Panc1 (cell line): ENCODE results near the gene S100PBP.
A peak's percentile ranks its signal among the peaks of the same experiment; 100 is the strongest.

Source experiments
- POLR2AphosphoS5 ChIP-seq: IDR thresholded peaks from 2 replicates; pipeline ENCODE4 v1.6.1; 2012; ENCODE audit warnings: mild to moderate bottlenecking, low read depth, low read length, moderate library complexity
- SIN3A ChIP-seq: IDR thresholded peaks from 2 replicates; pipeline ENCODE4 v1.6.1; 2012; ENCODE audit warnings: low read depth, mild to moderate bottlenecking, low read length, moderate library complexity, borderline replicate concordance; ENCODE audit not compliant: insufficient read depth
- TCF7L2 ChIP-seq: IDR thresholded peaks from 2 replicates; pipeline ENCODE4 v1.6.1; 2011; ENCODE audit warnings: mild to moderate bottlenecking, low read depth, low read length, inconsistent platforms
- TF ChIP-seq, protein P1 (sequence below): fragments of 450-650 bp; IDR thresholded peaks from 2 replicates; pipeline ENCODE4 v1.5.1; 2017; ENCODE audit warnings: mild to moderate bottlenecking
- TF ChIP-seq, protein P2 (sequence below), 2 experiments: IDR thresholded peaks; 2 replicates each; pipeline ENCODE4 v1.6.1; 2011 to 2012; ENCODE audit warnings: low read depth in 2 of 2, control low read depth in 1 of 2, low read length in 1 of 2, mild to moderate bottlenecking in 1 of 2, moderate library complexity in 1 of 2; ENCODE audit not compliant: insufficient read depth in 1 of 2

DNA sequence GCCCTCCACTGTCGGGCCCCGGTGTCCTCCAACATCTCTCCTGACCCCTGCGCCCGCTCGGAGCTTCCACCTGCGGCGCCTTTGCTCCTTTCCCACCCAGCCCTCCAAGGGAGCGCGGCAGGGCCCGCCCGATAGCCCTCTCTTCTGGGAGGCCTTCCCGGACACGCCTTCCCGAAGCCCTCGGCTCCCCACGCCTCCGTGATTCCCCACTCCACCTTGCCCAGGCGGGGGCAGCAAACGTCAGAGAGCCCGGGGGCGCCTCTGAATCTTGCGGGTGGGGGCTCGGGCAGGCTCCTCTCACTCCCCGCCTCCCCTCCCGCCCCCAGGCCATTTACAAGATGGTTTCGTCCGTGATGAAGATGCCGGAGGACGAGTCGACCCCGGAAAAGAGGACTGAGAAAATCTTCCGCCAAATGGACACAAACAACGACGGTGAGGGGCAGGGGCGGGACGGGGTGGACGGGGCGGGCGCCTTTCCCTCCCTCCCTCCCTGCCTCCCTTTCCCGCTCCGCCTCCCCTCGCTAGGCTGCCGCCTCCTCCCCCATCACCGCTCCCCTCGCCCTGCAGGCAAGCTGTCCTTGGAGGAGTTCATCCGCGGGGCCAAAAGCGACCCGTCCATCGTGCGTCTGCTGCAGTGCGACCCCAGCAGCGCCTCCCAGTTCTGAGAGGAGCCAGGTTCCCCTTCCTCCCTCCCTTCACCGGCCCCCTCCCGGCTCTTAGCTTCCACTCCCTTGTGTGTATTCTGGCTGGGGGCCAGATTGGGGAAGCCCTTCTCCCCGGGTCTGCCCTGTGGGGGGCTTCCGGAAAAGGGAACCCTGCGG is 76.0 kb downstream of the S100PBP start:
- TF ChIP-seq, protein P1, sequence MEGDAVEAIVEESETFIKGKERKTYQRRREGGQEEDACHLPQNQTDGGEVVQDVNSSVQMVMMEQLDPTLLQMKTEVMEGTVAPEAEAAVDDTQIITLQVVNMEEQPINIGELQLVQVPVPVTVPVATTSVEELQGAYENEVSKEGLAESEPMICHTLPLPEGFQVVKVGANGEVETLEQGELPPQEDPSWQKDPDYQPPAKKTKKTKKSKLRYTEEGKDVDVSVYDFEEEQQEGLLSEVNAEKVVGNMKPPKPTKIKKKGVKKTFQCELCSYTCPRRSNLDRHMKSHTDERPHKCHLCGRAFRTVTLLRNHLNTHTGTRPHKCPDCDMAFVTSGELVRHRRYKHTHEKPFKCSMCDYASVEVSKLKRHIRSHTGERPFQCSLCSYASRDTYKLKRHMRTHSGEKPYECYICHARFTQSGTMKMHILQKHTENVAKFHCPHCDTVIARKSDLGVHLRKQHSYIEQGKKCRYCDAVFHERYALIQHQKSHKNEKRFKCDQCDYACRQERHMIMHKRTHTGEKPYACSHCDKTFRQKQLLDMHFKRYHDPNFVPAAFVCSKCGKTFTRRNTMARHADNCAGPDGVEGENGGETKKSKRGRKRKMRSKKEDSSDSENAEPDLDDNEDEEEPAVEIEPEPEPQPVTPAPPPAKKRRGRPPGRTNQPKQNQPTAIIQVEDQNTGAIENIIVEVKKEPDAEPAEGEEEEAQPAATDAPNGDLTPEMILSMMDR: peak; percentile 80; the same call in 1 of the 2 replicates
- TF ChIP-seq POLR2AphosphoS5 (no peak), SIN3A (no peak), TCF7L2 (no peak)
- TF ChIP-seq, protein P2, sequence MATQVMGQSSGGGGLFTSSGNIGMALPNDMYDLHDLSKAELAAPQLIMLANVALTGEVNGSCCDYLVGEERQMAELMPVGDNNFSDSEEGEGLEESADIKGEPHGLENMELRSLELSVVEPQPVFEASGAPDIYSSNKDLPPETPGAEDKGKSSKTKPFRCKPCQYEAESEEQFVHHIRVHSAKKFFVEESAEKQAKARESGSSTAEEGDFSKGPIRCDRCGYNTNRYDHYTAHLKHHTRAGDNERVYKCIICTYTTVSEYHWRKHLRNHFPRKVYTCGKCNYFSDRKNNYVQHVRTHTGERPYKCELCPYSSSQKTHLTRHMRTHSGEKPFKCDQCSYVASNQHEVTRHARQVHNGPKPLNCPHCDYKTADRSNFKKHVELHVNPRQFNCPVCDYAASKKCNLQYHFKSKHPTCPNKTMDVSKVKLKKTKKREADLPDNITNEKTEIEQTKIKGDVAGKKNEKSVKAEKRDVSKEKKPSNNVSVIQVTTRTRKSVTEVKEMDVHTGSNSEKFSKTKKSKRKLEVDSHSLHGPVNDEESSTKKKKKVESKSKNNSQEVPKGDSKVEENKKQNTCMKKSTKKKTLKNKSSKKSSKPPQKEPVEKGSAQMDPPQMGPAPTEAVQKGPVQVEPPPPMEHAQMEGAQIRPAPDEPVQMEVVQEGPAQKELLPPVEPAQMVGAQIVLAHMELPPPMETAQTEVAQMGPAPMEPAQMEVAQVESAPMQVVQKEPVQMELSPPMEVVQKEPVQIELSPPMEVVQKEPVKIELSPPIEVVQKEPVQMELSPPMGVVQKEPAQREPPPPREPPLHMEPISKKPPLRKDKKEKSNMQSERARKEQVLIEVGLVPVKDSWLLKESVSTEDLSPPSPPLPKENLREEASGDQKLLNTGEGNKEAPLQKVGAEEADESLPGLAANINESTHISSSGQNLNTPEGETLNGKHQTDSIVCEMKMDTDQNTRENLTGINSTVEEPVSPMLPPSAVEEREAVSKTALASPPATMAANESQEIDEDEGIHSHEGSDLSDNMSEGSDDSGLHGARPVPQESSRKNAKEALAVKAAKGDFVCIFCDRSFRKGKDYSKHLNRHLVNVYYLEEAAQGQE (IDR thresholded peaks at IDR 0.05; ENCODE audit: insufficient read depth in 1 of 2, low read depth in 2 of 2, low read length in 1 of 2): no peak
